Measurements from ENCODE around the gene USP47.
A peak's percentile ranks its signal among the peaks of the same experiment; 100 is the strongest.

USP47 gene

GRCh38 chr11:11983427-11983826 lies 141.7 kb downstream of the USP47 start:
- H3K4me3 ChIP-seq (replicated peaks; ENCODE audit: low read depth, low read length) = no peak overlapping the region
- no peak for DNase-seq (ENCODE audit: low read depth)
- no peak for TF ChIP-seq CTCF (IDR thresholded peaks at IDR 0.05; ENCODE audit: low read length, missing control alignments)

- H3K4me3 ChIP-seq (replicated peaks; ENCODE audit: low read depth, low read length) = no peak overlapping the region
- no peak for DNase-seq (ENCODE audit: low read depth)
- TF ChIP-seq CTCF (IDR thresholded peaks at IDR 0.05; ENCODE audit: low read length, missing control alignments) = no peak
These were observed 142.8 kb downstream of the USP47 start for GRCh38 chr11:11984563-11984962.

DNA sequence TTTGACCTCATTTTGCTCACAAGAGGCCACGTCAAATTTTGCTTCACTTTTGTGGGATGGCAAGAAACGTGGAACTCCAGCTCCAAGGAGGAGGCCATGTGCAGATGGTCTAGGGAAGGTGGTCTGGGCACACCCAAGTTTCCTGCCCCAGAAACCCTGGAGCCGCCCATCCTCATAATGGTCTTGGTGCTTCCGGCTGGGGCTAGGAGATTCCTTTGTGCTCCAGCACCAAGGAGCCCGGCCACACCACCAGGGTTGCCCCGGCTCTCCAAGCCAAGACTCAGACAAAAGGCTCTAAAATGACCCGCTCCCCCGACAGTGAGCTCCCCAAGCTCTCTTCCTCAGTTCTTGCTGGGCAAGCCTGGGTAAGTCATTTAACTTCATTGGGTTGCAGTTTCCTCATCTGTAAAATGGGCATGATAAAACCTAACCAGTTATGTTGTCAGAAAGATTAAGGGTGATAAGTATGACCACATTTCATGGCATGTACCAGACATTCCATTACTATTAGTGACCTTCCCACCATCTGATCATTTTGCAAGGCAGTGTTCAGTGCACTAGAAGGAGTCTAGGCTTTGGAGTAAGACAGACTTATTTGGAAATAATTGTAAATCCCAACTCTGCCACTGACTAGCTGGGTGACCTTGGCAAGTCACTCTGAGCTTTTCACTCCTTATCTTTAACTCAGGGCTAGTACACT lies 143.4 kb downstream of the USP47 start:
- peak; percentile 77 for DNase-seq (ENCODE audit: low read depth)
- no peak for TF ChIP-seq CTCF (IDR thresholded peaks at IDR 0.05; ENCODE audit: low read length, missing control alignments)
- no peak overlapping the region for H3K4me3 ChIP-seq (replicated peaks; ENCODE audit: low read depth, low read length)

- no peak for TF ChIP-seq CTCF (IDR thresholded peaks at IDR 0.05; ENCODE audit: low read length, missing control alignments)
- DNase-seq (ENCODE audit: low read depth) = no peak
- H3K4me3 ChIP-seq (replicated peaks; ENCODE audit: low read depth, low read length) = no peak overlapping the region
These were observed 144.5 kb downstream of the USP47 start for GRCh38 chr11:11985954-11986949.

DNA sequence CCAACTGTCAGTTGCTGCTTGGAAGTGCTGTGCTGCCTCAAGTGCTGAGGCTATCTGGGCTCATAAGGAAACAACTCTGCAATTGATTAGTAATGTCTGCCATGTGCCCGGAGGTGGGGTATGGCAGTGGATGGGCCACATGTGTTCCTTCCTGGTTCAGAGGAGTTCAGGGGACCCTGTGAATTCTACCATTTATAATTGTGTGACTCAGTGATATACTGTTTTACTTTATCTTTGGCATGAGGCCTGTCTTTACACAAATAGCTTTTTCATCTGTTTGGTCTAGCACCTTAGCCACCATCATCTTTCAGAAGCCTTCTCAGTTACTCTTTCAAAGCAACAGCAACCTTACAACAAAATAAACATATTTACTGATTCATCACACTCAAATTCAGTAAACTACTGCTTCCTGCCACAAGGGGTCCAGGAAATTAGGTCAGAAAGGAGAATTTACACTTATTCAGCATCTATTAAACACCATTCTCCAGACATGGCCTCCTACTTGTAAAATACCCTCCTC lies 145.8 kb downstream of the USP47 start:
- no peak overlapping the region for H3K4me3 ChIP-seq (replicated peaks; ENCODE audit: low read depth, low read length)

More for the DNA sequence above, 145.8 kb downstream of the USP47 start:
- peak; percentile 52 for TF ChIP-seq CTCF (IDR thresholded peaks at IDR 0.05; ENCODE audit: low read length, missing control alignments)
- DNase-seq (ENCODE audit: low read depth) = peak; percentile 59

All from fibroblast of pulmonary artery (primary cell).